ENCODE measurements around the gene ADAD2. TPM values are rescaled to one million over a fixed set of nuclear protein-coding genes. Genes with fewer than 3 reads are reported as not detected.
A peak's percentile ranks its signal among the peaks of the same experiment; 100 is the strongest.

ADAD2 gene
- total and polyA plus RNA-seq, 11 donors = 0.21 to 1.3 (median 0.58) TPM; not detected in 3

GRCh38 chr16:84228256-84228838 is 37.4 kb downstream of the ADAD2 start:
- Histone ChIP-seq H3K36me3 (no peaks in the 10 kb centered on the region), H3K9me3 (no peaks in the 10 kb centered on the region), H3K27me3 (peaks cover 0 to 3% (median 0%) of the 10 kb centered on the region in 9 donors), H3K4me1 (peaks cover 0 to 18% (median 6%) of the 10 kb centered on the region in 12 donors), H3K27ac (peak overlapping the region in 3 of 12 donors; percentile 24 to 37 (median 32)), H3K4me3 (peak overlapping the region in 1 of 12 donors; percentile 1)
- DNase-seq = peak; percentile 73 to 85 (median 80)
- intact Hi-C loops (cut with DNase I) = no loop called here
- TF ChIP-seq POLR2A (IDR thresholded peaks at IDR 0.05) (no peak), CTCF (IDR thresholded peaks at IDR 0.05) (no peak)
- 40 to 48% (median 44%) methylated on average over 18 of the region's 18 CpGs for WGBS, 4 donors
- peak; percentile 63 to 95 (median 92) for ATAC-seq

- 77 to 83% (median 78%) methylated on average over 10 to 11 of the region's 11 CpGs for WGBS, 4 donors
- Histone ChIP-seq H3K9me3 (no peaks in the 10 kb centered on the region), H3K4me3 (no peak overlapping the region), H3K4me1 (peaks cover 0 to 20% (median 6%) of the 10 kb centered on the region in 12 donors), H3K27ac (no peak overlapping the region), H3K36me3 (no peaks in the 10 kb centered on the region), H3K27me3 (peaks cover 0 to 2% (median 0%) of the 10 kb centered on the region in 9 donors)
- intact Hi-C loops (cut with DNase I) = no loop called here
- ATAC-seq = peak in 1 of 4 donors; percentile 36
- no peak for TF ChIP-seq POLR2A (IDR thresholded peaks at IDR 0.05)
- no peak for TF ChIP-seq CTCF (IDR thresholded peaks at IDR 0.05)
- DNase-seq = no peak
Measured at GRCh38 chr16:84229471-84229870, 38.5 kb downstream of the ADAD2 start.

- TF ChIP-seq POLR2A (IDR thresholded peaks at IDR 0.05) (no peak), CTCF (IDR thresholded peaks at IDR 0.05) (no peak)
- no peak for DNase-seq
- intact Hi-C loops (cut with DNase I) = no loop called here
- Histone ChIP-seq H3K4me1 (peaks cover 0 to 23% (median 6%) of the 10 kb centered on the region in 12 donors), H3K27me3 (no peaks in the 10 kb centered on the region), H3K4me3 (no peak overlapping the region), H3K36me3 (no peaks in the 10 kb centered on the region), H3K27ac (no peak overlapping the region), H3K9me3 (no peaks in the 10 kb centered on the region)
- 89 to 94% (median 92%) methylated on average over 5 of the region's 5 CpGs for WGBS, 4 donors
- ATAC-seq = no peak
Measured at GRCh38 chr16:84232060-84232459, 41.1 kb downstream of the ADAD2 start.

- ATAC-seq (no peak), DNase-seq (no peak)
- Histone ChIP-seq H3K4me1 (peaks cover 0 to 17% (median 4%) of the 10 kb centered on the region in 12 donors), H3K36me3 (no peaks in the 10 kb centered on the region), H3K4me3 (no peak overlapping the region), H3K27ac (no peak overlapping the region), H3K9me3 (no peaks in the 10 kb centered on the region), H3K27me3 (peaks cover 0 to 7% (median 0%) of the 10 kb centered on the region in 9 donors)
- 92 to 96% (median 95%) methylated on average over 5 of the region's 5 CpGs for WGBS, 4 donors
- TF ChIP-seq POLR2A (IDR thresholded peaks at IDR 0.05) (no peak), CTCF (IDR thresholded peaks at IDR 0.05) (no peak)
- intact Hi-C loops (cut with DNase I) = no loop called here
Measured at GRCh38 chr16:84232969-84233368, 42.0 kb downstream of the ADAD2 start.

Data from heart left ventricle (tissue), 16 donors.